HL-60 (cell line): ENCODE results near the gene ZNF385D.

Experiments
- DNase-seq, 2 experiments: peaks; one replicate each; pipeline ENCODE4 v3.0.0-alpha.2; 2010 to 2020; ENCODE audit warnings: low read depth in 1 of 2, low spot score in 1 of 2
- H3K27ac ChIP-seq: fragments of 250-450 bp; sonication (Bioruptor Pico); replicated peaks from 2 replicates; pipeline ENCODE4 v1.5.1; 2020; ENCODE audit warnings: mild to moderate bottlenecking, moderate library complexity
- H3K27me3 ChIP-seq: fragments of 250-450 bp; sonication (Bioruptor Pico); 2 replicates; pipeline ENCODE4 v1.5.1; 2021; ENCODE audit warnings: mild to moderate bottlenecking, moderate library complexity; ENCODE audit not compliant: insufficient read depth, poor library complexity, severe bottlenecking
- H3K4me3 ChIP-seq: replicated peaks from 2 replicates; pipeline ENCODE4 v1.5.1; 2011; ENCODE audit warnings: mild to moderate bottlenecking, control low read depth, low read length; ENCODE audit not compliant: insufficient read depth
- CTCF ChIP-seq: IDR thresholded peaks from one replicate; pipeline ENCODE4 v1.5.1; 2011; ENCODE audit warnings: low read length, control low read depth, inconsistent platforms; ENCODE audit not compliant: insufficient read depth
- GABPA ChIP-seq: IDR thresholded peaks from 2 replicates; pipeline ENCODE4 v1.6.1; 2012; ENCODE audit warnings: low read depth
- POLR2AphosphoS5 ChIP-seq: IDR thresholded peaks from 2 replicates; pipeline ENCODE4 v1.6.1; 2012; ENCODE audit warnings: low read depth
- REST ChIP-seq: IDR thresholded peaks from 2 replicates; pipeline ENCODE4 v1.6.1; 2012; ENCODE audit warnings: low read depth; ENCODE audit not compliant: insufficient replicate concordance
- SPI1 ChIP-seq: IDR thresholded peaks from 2 replicates; pipeline ENCODE4 v1.6.1; 2012; ENCODE audit warnings: low read depth, mild to moderate bottlenecking, borderline replicate concordance

ZNF385D gene

GRCh38 chr3:21795152-21795837 lies 44.3 kb upstream of the ZNF385D start:
- H3K27me3 ChIP-seq = no peaks in the 10 kb centered on the region
- TF ChIP-seq REST (no peak), GABPA (no peak), CTCF (no peak), SPI1 (no peak), POLR2AphosphoS5 (no peak)
- DNase-seq = no peak
- no peak overlapping the region for H3K27ac ChIP-seq
- H3K4me3 ChIP-seq = no peak overlapping the region

GRCh38 chr3:21794291-21794690 lies 43.3 kb upstream of the ZNF385D start:
- Histone ChIP-seq H3K27ac (no peak overlapping the region), H3K27me3 (no peaks in the 10 kb centered on the region), H3K4me3 (no peak overlapping the region)
- TF ChIP-seq REST (no peak), GABPA (no peak), CTCF (no peak), SPI1 (no peak), POLR2AphosphoS5 (no peak)
- DNase-seq = no peak

- no peaks in the 10 kb centered on the region for H3K27me3 ChIP-seq
- no peak overlapping the region for H3K27ac ChIP-seq
- no peak for DNase-seq
- no peak for TF ChIP-seq SPI1
- no peak for TF ChIP-seq REST
- no peak for TF ChIP-seq POLR2AphosphoS5
- TF ChIP-seq GABPA = no peak
- TF ChIP-seq CTCF = no peak
- H3K4me3 ChIP-seq = no peak overlapping the region
Measured at GRCh38 chr3:21792176-21792575, 41.2 kb upstream of the ZNF385D start.
